Ishikawa (cell line): ENCODE data around the gene REV3L.

Experiments
- REST ChIP-seq: IDR thresholded peaks from 2 replicates; pipeline ENCODE4 v1.6.1; 2012; ENCODE audit warnings: low read depth, mild to moderate bottlenecking
- TEAD4 ChIP-seq: IDR thresholded peaks from 2 replicates; pipeline ENCODE4 v1.6.1; 2012
- USF1 ChIP-seq: IDR thresholded peaks from 2 replicates; pipeline ENCODE4 v1.6.1; 2012
- ZBTB7A ChIP-seq: IDR thresholded peaks from 2 replicates; pipeline ENCODE4 v1.6.1; 2012; ENCODE audit warnings: low read depth

GRCh38 chr6:111523484-111524167 lies 40.6 kb upstream of the REV3L start:
- TF ChIP-seq ZBTB7A = no peak
- no peak for TF ChIP-seq TEAD4
- no peak for TF ChIP-seq USF1
- TF ChIP-seq REST = no peak
